ENCODE data around the gene MXD3.
"Not testable (repeated sequence)": the region's sequence is repeated elsewhere in the genome, so short reads cannot be mapped to it uniquely, and the experiment has no call there.

MXD3 gene

DNA sequence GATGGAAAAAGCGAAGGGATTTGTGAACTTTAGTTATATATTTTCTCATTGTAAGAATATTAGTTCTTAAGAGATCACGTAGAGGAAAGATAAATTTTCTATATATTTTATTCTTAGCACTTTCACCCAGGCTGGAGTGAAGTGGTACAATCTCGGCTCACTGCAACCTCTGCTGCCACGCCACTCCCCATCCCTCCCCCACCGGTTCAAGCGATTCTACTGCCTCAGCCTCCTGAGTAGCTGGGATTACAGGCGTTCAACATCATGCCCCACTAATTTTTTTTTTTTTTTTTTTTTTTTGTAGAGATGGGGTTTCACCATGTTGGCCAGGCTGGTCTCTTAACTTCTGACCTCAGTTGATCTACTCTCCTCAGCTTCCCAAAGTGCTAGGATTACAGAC, 50.7 kb downstream of the MXD3 start:
- DNase-seq = no peak

DNA sequence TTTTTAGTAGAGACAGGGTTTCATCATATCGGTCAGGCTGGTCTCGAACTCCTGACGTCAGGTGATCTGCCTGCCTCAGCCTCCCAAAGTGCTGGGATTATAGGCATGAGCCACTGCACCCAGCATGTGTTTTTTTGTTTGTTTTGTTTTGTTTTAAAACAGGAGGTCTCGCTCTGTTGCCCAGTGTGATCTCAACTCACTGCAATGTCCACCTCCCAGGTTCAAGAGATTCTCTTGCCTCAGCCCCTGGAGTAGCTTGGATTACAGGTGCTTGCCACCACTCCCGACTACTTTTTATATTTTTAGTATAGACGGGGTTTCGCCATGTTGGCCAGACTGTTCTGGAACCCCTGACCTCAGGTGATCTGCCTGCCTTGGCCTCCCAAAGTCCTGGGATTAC, 53.0 kb downstream of the MXD3 start:
- DNase-seq = not testable (repeated sequence)
